Brain pericyte (primary cell): ENCODE results near the gene STRADB.
"Not testable (repeated sequence)": the region's sequence is repeated elsewhere in the genome, so short reads cannot be mapped to it uniquely, and the experiment has no call there.

Source experiments
- DNase-seq: peaks from one replicate; pipeline ENCODE4 v3.0.0-alpha.2; 2012; ENCODE audit warnings: low read depth, low spot score

Gene STRADB

GRCh38 chr2:201430839-201431238 is 20.7 kb upstream of the STRADB start:
- no peak for DNase-seq

- no peak for DNase-seq
Observed at GRCh38 chr2:201432038-201432620, 19.4 kb upstream of the STRADB start.

- DNase-seq: no peak
Observed at GRCh38 chr2:201432621-201433393, 18.7 kb upstream of the STRADB start.

- DNase-seq: no peak
Observed at GRCh38 chr2:201433394-201433995, 18.0 kb upstream of the STRADB start.

- no peak for DNase-seq
Observed at GRCh38 chr2:201436141-201436540, 15.4 kb upstream of the STRADB start.

GRCh38 chr2:201439336-201439922 is 12.1 kb upstream of the STRADB start:
- DNase-seq: not testable (repeated sequence)

GRCh38 chr2:201440182-201440581 is 11.4 kb upstream of the STRADB start:
- DNase-seq: no peak

- no peak for DNase-seq
Observed at GRCh38 chr2:201441409-201441808, 10.1 kb upstream of the STRADB start.

GRCh38 chr2:201444746-201445465 is 6.6 kb upstream of the STRADB start:
- no peak for DNase-seq

GRCh38 chr2:201447086-201447485 is 4.5 kb upstream of the STRADB start:
- DNase-seq: no peak

GRCh38 chr2:201448061-201448460 is 3.5 kb upstream of the STRADB start:
- DNase-seq: no peak

- DNase-seq: no peak
Observed at GRCh38 chr2:201448701-201449100, 2.8 kb upstream of the STRADB start.

- no peak for DNase-seq
Observed at GRCh38 chr2:201450954-201451291, 617 bp upstream of the STRADB start.

- DNase-seq: no peak
Observed at GRCh38 chr2:201452058-201452921, 750 bp downstream of the STRADB start.

- no peak for DNase-seq
Observed at GRCh38 chr2:201452922-201453643, 1.5 kb downstream of the STRADB start.

- DNase-seq: no peak
Observed at GRCh38 chr2:201458381-201458780, 6.8 kb downstream of the STRADB start.

GRCh38 chr2:201460532-201460931 is 9.0 kb downstream of the STRADB start:
- no peak for DNase-seq

GRCh38 chr2:201464547-201464946 is 13.0 kb downstream of the STRADB start:
- no peak for DNase-seq

- DNase-seq: no peak
Observed at GRCh38 chr2:201465524-201465971, 14.0 kb downstream of the STRADB start.

- no peak for DNase-seq
Observed at GRCh38 chr2:201466050-201466675, 14.6 kb downstream of the STRADB start.
